Activated CD4-positive, alpha-beta T cell treated with anti-CD3 and anti-CD28 coated beads for 24 hours (primary cell): ENCODE measurements around the gene PPP4C.

Experiments
- DNase-seq, 2 donors: peaks; one replicate each; pipeline ENCODE4 v3.0.0-alpha.2; 2020; ENCODE audit warnings: low read depth in 2 of 2

Gene PPP4C

DNA sequence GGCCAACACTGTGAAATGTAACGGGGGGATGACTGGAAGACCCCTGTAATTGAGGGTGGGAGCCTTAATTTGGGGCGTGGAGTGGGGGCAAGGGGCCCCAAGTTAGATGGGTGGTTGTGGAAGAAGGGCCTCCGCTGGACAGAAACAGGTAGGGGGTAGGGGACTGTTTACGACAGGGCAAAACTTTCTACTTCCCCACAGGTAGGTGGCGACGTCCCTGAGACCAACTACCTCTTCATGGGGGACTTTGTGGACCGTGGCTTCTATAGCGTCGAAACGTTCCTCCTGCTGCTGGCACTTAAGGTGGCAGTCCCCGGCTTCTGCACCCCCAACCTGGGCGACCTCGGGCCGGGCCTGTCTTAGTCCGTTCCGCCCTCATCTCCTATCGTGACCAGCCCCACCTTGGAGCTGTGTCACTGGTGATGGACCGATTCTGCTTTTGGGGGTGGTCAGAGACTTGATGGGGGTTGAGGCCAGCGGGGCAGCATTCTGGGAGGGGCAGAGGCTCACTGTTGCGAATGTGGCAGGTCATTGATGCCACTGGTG is 6.8 kb downstream of the PPP4C start:
- DNase-seq = no peak

DNA sequence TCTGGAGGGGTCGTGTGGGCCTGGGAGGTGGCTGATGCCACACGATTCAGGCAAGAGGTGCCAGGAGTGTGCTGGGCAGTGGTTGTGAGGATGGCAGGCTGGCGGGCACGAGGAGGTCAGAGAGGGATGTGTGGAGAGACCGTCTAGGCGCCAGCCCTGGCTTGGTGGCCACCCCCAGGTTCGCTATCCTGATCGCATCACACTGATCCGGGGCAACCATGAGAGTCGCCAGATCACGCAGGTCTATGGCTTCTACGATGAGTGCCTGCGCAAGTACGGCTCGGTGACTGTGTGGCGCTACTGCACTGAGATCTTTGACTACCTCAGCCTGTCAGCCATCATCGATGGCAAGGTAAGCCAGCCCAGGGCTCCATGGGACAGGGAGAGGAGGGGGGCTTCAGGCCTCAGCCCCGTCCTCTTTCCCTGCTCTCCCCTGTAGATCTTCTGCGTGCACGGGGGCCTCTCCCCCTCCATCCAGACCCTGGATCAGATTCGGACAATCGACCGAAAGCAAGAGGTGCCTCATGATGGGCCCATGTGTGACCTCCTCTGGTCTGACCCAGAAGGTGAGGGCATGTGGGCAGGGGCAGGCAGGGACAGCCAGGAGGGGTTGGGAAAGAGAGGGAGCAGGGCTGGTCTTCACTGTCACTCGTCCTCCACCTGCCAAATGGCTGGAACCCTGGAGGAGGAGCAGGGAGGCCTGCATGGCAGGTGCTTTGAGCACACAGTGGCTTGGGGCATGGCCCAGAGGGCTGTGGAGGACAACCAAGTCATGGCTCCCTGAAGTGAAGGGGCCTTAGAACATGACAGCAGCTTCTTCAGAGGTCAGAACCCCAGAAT is 7.6 kb downstream of the PPP4C start:
- DNase-seq = no peak

- no peak for DNase-seq
These were observed 8.5 kb downstream of the PPP4C start for GRCh38 chr16:30084096-30084815.

DNA sequence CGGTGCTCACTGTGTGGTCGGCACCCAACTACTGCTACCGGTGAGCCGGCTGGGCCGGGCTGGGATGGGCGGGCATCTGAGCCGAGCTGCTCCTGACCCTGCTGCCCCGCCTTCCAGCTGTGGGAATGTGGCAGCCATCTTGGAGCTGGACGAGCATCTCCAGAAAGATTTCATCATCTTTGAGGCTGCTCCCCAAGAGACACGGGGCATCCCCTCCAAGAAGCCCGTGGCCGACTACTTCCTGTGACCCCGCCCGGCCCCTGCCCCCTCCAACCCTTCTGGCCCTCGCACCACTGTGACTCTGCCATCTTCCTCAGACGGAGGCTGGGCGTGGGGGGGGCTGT is 9.0 kb downstream of the PPP4C start:
- no peak for DNase-seq

GRCh38 chr16:30085247-30085646 is 9.5 kb downstream of the PPP4C start:
- no peak for DNase-seq

GRCh38 chr16:30085820-30086219 is 10.0 kb downstream of the PPP4C start:
- no peak for DNase-seq

- DNase-seq = no peak
These were observed 10.7 kb downstream of the PPP4C start for GRCh38 chr16:30086291-30087140.

DNA sequence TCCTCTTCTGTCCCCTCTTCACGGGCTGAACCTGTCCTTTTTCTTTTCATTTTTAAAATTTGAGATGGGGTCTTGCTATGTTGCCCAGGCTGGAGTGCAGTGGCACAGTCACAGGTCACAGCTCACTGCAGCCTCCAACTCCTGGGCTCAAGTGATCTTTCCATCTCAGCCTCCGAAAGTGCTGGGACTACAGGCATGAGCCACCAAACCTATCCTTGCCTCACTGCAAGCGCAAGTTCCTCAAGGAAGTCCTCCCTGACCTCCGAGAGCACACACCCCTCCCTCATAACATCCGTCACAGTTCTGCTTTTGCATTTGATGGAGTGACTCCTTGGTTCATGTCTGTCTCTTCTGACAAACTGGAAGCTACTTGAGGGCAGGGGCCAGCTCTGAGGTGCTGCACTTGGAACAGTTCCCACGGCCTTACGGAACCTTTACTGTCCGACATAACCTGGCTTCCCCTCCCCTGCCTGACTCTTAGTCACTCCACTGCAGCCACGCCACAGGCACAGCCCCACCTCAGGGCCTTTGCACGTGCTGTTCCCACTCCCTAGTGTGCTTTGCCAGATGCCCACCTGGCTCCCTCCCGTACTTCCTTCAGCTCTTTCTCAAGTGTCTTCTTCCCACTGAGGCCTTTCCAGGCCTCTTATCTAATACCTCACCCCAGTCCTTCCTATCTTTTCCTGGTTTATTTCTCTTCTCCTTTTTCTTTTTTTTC is 11.5 kb downstream of the PPP4C start:
- DNase-seq = no peak

DNA sequence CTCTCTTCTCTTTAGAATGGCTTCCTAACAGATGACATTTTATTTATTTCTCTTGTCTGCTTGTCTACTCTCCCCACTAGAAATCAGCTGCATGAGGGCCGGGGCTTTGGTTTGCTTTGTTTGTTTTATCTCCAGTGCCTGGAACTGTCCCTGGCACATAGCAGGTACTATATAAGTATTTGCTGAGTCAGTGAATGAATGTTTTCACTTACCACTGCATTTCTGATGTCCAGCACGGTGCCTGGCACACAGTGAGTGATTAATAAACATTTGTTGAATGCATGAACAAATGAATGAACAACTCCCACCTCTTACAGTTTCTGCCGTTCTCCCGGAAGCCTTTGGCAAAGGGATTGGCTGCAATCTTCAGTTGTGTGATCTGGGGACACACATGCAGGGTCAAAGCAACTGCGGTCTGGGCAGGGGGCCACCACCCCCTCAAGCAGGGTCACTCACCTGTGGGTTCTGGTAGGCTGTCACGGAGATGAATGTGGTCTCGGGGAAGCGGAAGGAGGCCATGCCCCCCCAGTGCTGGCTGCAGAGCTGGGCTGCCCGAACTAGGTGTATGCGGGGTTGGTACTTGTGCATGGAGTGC is 12.5 kb downstream of the PPP4C start:
- no peak for DNase-seq

GRCh38 chr16:30088832-30089624 is 13.2 kb downstream of the PPP4C start:
- DNase-seq = no peak

GRCh38 chr16:30090610-30091331 is 15.0 kb downstream of the PPP4C start:
- no peak for DNase-seq

DNA sequence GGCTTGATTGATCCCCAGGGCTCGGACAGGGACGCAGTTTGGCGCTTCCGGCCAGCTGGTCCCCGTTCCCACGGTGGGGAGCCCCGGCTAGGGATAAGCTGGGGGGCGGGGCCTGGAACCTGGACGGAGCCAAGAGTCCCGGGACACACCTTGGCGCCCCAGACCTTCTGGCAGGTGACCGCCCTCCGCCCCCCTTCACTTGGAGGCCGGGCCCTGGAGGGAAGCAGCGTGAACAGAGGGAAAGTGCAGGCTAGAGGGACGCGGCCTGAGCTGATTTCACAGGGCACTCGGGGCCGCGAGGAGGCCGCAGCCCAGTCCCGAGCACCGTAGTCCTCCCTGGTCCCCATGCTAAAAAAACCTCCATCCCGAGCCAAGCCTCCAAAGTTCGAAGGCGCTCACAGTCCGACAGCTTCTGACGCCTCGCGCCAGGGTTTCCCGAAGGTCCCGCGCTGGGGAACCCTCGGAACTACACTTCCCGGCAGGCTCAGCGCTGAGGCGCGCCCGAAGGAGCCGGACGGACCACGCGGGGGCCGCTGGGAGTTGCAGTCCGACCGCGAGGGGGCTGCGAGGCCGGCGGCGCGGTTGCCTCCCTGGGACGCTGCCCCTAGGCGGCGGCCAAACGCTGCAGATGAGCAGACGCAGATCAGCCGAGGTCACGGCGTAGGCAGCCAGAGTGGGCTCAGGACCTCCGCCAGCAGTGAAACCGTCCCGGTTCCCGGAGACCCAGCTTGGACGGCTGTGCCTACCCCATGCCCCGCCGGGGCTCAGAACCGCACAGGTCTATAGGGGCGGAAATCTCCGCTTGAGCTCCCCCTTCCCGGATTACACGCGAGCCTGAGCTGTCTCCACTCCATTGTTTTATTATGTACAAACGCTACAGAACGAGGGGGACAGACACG is 15.9 kb downstream of the PPP4C start, which contains the start of gene TBX6:
Gene TBX6, minus strand, starts transcription at position 451 of the 899 bp plus-strand sequence. CDS start 731 bp downstream, outside the sequence.
- peak; percentile 86 to 91 for DNase-seq

- DNase-seq = peak; percentile 39 to 67
These were observed 16.7 kb downstream of the PPP4C start for GRCh38 chr16:30092373-30093010.

GRCh38 chr16:30094541-30095165 is 18.9 kb downstream of the PPP4C start:
- DNase-seq = no peak

DNA sequence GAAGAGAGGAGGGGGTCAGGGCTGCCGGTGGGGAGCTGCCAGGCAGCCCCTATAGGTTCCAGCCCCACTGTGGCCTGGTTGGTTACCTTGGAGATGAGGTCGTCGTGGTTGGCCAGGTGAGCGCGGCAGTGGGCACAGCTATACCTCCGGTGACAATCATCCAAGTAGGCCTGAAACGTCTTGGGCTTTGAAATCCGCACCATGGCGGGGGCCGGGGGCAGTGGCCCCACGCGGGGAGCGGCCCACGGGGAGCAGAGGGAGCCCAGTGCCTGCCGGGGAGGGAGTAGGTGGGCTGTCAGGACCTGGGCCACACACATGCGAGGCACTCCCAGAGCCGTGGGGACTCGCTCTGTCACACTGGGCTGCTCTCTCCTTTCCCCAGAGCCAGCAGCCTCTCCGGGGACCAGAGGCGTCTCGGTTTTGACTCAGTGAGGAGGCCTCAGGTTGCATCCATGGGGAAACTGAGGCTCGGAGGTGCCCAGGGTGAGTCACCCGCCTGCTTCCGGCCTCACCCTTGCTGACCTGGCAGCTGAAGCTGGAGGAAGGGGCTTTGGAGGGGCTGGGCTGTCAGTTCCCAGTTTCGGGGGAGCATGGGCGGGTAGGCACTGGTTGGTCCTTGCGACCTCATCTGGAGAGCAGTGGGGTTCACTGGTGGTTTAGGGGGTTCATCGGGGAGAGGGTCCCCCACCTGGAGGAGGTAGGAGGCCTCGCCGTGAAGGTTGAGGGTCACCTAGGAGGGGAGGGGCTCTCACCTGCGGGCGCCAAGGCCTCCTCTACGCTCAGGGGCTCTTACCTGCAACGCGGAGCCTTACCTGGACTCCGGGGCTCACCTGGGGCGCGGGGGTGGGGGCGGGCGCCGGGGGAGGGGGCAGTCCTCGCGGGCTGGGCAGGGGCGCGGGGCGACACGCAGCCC is 19.6 kb downstream of the PPP4C start:
- no peak for DNase-seq
